HG03095 (cell line): ENCODE measurements around the gene PTPN18.

Source experiments
- ATAC-seq: cut with Tn5 transposase; IDR thresholded peaks from one replicate; pipeline ENCODE4 v1.9.1; 2021; ENCODE audit warnings: moderate library complexity; ENCODE audit not compliant: unreplicated experiment

PTPN18 gene

GRCh38 chr2:130363479-130363878, 7.6 kb downstream of the PTPN18 start:
- ATAC-seq: no peak

DNA sequence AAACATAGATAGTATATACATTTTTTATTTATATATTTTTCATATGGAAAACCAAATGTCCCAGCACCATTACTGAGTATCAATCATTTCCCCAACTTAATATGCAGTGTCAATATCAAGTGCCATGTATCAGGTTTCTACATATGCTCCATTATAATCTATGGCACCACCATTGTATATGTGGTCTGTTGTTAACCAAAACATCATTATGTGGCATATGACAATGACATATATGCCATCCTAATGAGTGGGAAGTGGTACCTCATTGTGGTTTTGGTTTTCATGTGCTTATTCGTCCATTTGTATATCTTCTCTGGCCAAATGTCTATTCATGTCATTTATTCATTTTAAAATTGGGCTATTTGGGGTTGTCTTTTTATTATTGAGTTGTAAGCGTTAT, 9.2 kb downstream of the PTPN18 start:
- no peak for ATAC-seq

GRCh38 chr2:130365963-130366362, 10.1 kb downstream of the PTPN18 start:
- ATAC-seq: no peak

GRCh38 chr2:130366720-130367119, 10.9 kb downstream of the PTPN18 start:
- ATAC-seq: no peak

GRCh38 chr2:130368786-130369185, 12.9 kb downstream of the PTPN18 start:
- ATAC-seq: no peak

GRCh38 chr2:130369311-130369964, 13.6 kb downstream of the PTPN18 start:
- no peak for ATAC-seq

- ATAC-seq: no peak
Measured at GRCh38 chr2:130369965-130370341, 14.1 kb downstream of the PTPN18 start.

- ATAC-seq: no peak
Measured at GRCh38 chr2:130370490-130370889, 14.6 kb downstream of the PTPN18 start.

DNA sequence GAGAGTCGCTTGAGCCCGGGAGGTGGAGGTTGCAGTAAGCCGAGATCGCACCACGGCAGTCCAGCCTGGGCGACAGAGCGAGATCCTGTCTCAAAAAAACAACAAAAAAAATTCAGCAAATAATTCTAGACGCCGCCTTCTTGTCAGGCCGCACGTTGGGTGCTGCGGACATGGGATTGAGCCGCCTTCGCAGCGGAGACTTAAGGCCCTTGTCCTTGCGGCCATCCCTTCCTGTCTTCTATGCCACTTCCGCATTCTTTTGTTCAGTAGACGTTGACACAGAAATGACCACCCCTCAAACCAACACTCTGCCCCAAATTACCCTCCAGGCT, 15.8 kb downstream of the PTPN18 start:
- peak; percentile 17 for ATAC-seq

DNA sequence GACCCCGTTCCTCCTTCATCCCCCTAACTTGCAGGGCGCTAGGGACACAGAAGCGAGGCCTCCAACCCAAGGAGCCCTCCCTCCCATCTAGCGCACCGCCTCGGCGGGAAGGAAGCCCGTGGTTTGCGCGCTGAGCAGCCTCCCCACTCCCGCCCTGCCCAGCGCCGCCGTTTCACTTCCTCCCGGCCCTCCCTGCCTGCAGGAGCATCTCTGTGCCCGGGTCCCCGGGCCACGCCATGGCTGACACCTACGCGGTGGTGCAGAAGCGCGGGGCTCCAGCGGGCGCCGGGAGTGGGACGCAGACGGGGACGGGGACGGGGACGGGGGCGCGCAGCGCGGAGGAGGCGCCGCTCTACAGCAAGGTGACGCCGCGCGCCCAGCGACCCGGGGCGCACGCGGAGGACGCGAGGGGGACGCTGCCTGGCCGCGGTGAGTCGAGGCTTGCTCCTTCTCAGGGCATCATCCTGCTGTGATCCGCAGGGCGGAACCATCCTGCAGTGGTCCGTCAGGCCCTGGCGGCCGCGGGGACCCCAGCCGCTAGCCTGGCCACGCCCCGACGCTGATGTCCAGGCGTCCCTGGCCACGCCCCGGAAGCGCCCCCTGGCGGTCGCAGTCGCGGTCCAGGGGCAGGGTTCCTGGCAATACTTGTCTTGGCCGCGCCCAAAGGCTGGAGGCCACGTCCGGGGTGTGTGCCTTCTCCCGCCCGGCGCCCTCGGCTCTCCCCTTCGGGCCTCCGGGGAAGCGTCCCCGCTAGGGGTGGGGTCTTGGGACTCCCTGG, 16.4 kb downstream of the PTPN18 start:
- ATAC-seq: peak; percentile 68

GRCh38 chr2:130372833-130373807, 17.3 kb downstream of the PTPN18 start:
- ATAC-seq: no peak

- no peak for ATAC-seq
Measured at GRCh38 chr2:130373808-130374365, 18.0 kb downstream of the PTPN18 start.

DNA sequence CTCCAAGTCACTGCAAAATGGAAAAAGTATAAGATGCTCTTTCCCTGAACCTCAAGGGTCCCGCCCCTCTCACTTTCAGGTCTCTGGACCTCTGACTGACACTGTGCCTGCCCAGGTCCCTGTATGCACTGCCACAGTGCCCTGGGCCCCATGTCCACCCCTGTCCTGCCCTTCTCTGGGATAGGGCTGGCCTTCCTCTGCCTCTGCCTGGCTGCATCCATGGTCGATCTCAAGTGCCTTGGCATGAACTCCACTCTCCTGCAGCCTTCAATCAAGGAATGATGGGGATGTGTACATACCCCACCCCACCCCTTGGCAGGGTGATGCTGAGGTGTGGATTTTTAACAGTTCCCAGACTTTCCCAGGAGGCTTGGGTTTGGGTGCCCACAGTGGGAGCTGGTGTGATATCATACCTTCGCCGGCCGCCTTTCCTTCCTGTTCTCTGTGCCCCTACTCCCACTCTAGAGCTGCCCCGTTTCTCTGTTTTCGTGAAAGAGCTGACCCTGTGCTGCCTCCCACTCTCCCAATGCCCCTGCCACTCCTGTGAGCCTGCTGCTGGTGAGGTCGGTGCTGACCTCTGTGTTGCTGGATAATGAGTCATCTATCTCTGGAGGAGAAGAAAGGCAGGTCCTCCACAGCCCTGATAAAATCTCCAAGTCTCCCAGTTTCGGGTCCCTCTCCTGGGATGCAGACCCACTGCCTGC, 18.9 kb downstream of the PTPN18 start:
- no peak for ATAC-seq

DNA sequence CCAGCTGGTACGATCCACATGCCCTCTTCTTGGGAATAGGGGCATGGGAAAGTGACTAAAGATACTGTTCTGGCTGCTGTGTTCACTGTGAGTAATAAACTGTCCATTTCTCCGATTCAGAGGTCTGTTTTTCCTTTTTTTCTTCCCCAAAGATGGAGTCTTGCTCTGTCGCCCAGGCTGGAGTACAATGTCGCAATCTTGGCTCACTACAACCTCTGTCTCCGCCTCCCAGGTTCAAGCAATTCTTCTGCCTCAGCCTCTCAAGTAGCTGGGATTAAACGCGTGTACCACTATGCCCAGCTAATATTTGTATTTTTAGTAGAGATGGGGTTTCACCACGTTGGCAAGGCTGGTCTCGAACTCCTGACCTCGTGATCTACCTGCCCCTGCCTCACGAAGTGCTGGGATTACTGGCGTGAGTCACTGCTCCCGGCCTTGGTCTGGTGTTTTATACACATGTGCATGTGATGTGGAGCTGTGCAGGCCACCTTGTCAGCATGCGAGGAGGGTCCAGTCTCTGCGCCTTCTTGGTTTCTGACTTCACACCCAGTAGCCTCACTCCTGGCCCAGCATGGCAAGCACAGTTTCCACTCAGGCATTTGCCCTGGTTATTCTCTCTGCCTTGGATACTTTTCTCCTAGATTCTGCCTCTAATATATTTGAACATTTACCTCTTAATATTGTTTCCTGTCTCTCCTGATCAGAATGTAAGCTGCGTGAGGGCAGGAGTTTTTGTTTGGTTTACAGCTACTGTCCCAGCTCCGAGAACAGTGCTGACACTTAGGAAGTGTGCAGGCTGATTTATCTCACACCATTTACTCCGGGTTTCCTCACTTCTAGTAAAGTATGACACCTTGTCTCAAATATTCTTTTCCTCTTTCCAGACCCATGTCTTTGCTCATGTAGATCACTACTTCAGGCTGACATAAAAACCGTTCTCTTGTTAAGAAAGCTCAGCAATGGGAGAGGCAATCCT, 19.7 kb downstream of the PTPN18 start:
- ATAC-seq: no peak

- ATAC-seq: peak; percentile 47
Measured at GRCh38 chr2:130376433-130377293, 20.8 kb downstream of the PTPN18 start.

DNA sequence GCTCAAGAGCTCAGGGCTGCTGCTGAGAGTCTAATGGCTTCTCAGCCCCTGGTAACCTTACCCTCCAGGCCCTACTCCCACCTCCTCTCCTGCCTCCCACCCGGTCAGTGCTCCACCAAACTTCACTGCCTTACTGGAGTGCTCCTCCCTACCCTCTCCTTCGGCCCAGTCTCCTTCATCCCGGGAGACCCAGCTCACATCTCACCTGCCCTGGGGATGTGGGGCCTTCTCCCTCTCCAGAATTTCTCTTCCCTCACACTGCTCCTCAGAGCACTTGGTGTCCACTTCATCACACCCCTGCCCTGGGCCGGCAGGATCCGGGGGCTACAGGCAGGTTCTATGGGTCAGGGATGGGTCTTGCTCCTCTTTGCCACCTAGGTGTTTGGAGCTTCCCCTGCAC, 21.6 kb downstream of the PTPN18 start:
- ATAC-seq: no peak

DNA sequence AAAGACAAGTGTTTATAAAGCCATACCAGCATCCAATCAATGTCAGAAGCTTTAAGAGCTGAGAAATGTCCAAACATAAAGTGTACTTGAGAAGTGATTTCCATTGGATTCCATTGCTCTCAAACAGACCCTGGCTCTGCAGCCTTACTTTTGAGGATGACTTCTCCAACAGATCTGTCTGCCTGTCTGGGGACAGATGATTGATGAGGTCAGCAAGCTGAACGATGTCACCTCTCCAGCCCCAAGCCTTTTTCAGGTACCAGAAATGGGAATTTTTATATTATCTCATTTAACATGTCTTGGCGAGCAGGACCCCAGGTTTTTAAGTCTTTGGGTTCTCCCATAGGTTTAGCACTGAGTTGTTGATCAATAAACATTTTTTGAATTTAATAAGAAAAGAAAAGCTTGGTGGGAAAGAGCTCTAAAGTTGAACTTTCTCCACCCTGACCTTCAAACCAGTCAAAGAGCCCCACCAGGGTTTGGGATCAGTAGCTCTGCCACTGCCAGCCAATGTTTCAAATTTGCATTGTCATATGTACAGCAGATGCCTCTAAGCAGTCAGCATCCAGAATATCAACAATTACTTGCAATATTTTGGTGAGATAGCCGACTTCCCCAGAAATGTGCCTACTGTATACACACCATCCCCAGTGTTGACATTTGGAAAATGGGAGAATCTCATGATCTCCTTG, 22.5 kb downstream of the PTPN18 start:
- ATAC-seq: no peak

DNA sequence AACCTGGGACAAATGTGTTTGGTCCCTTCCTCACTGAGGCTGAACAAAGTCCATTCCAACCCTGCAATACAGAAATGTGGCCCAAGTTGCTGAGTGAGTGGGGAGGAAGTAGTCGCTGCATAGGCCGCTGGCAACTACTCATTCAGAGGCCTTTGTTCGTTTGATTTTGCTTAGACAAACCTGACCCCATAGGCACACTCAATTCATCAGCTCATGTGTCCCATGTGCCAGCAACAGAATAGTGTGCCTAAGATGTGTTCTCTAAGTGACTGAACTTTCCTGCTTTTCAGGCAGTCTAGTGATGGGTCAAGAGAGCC, 23.0 kb downstream of the PTPN18 start:
- ATAC-seq: no peak
